H1 (cell line): Measurements from ENCODE around the gene PAPSS2. TPM values are rescaled to one million over a fixed set of nuclear protein-coding genes. Genes with fewer than 3 reads are reported as not detected.

ENCODE experiments used
- CTCF ChIA-PET: fragments of 300-600 bp; sonication (Branson Sonifier 250); formaldehyde crosslinking; loops from one replicate; lab custom pipeline; 2021; ENCODE audit not compliant: partially characterized antibody; lab: Charles Lee
- POLR2A ChIA-PET: fragments of 300-600 bp; sonication (Branson Sonifier 250); formaldehyde crosslinking; loops from one replicate; lab custom pipeline; 2021; ENCODE audit warnings: inconsistent platforms; ENCODE audit not compliant: partially characterized antibody; lab: Charles Lee
- DNase-seq, 2 experiments: peaks; one replicate each; pipeline versions ENCODE4 v3.0.0 to v3.0.0-alpha.2; 2010 to 2022; ENCODE audit warnings: low spot score in 2 of 2, low read depth in 1 of 2, mixed read lengths in 1 of 2
- FAIRE-seq: peaks from 2 replicates; lab custom pipeline; 2011; peaks lifted over from hg19 to GRCh38; lab: Jason Lieb, UNC
- H2AFZ ChIP-seq: 2 replicates; pipeline ENCODE4 v1.8.1; 2012; ENCODE audit warnings: low read length, inconsistent platforms
- H2AK5ac ChIP-seq: 2 replicates; pipeline ENCODE4 v1.6.1; 2013; ENCODE audit warnings: low read depth, low read length
- H2BK120ac ChIP-seq: replicated peaks from 2 replicates; pipeline ENCODE3; 2013; ENCODE audit warnings: low read depth, low read length, inconsistent platforms
- H2BK12ac ChIP-seq: 2 replicates; pipeline ENCODE4 v1.6.1; 2013; ENCODE audit warnings: low read depth, low read length
- H2BK15ac ChIP-seq: 2 replicates; pipeline ENCODE4 v1.6.1; 2013; ENCODE audit warnings: low read length
- H2BK20ac ChIP-seq: 2 replicates; pipeline ENCODE4 v1.6.1; 2013; ENCODE audit warnings: low read length
- H2BK5ac ChIP-seq: 2 replicates; pipeline ENCODE4 v1.6.1; 2013; ENCODE audit warnings: low read depth, low read length
- H3K14ac ChIP-seq: 2 replicates; pipeline ENCODE4 v1.6.1; 2013; ENCODE audit warnings: inconsistent platforms; ENCODE audit not compliant: insufficient read length
- H3K18ac ChIP-seq: 2 replicates; pipeline ENCODE4 v1.6.1; 2013; ENCODE audit warnings: low read length; ENCODE audit errors: extremely low read depth
- H3K23ac ChIP-seq: 2 replicates; pipeline ENCODE4 v1.6.1; 2013; ENCODE audit warnings: inconsistent platforms; ENCODE audit not compliant: insufficient read length
- H3K23me2 ChIP-seq: 2 replicates; pipeline ENCODE4 v1.6.1; 2013; ENCODE audit warnings: low read depth, low read length
- H3K27ac ChIP-seq: 2 replicates; pipeline ENCODE4 v1.6.1; 2011; ENCODE audit warnings: low read depth, low read length, inconsistent platforms
- H3K27me3 ChIP-seq, 4 experiments: replicated peaks in 1 of 4; 1 replicate in 1 of 4; 2 replicates in 3 of 4; pipeline versions ENCODE4 v1.6.1 to v1.8.1; 2011 to 2013; ENCODE audit warnings: low read length in 3 of 4, mild to moderate bottlenecking in 3 of 4, inconsistent platforms in 2 of 4, mixed read lengths in 2 of 4, moderate library complexity in 1 of 4; ENCODE audit not compliant: control insufficient read depth in 3 of 4, insufficient read depth in 3 of 4; ENCODE audit errors: extremely low read depth in 1 of 4
- H3K36me3 ChIP-seq, 4 experiments: 2 replicates each; pipeline versions ENCODE4 v1.6.1 to v1.8.1; 2011 to 2013; ENCODE audit warnings: mild to moderate bottlenecking in 4 of 4, low read length in 3 of 4, moderate library complexity in 2 of 4, control low read depth in 1 of 4, inconsistent platforms in 1 of 4; ENCODE audit not compliant: insufficient read depth in 4 of 4, control insufficient read depth in 2 of 4
- H3K4ac ChIP-seq: replicated peaks from 2 replicates; pipeline ENCODE3; 2013; ENCODE audit warnings: low read length, low read depth, mixed read lengths, inconsistent platforms; ENCODE audit not compliant: insufficient read length
- H3K4me1 ChIP-seq, 4 experiments: replicated peaks in 1 of 4; 1 replicate in 1 of 4; 2 replicates in 3 of 4; pipeline versions ENCODE4 v1.6.1 to v1.8.1; 2011 to 2013; ENCODE audit warnings: low read length in 3 of 4, inconsistent platforms in 2 of 4, mixed read lengths in 1 of 4; ENCODE audit not compliant: insufficient read depth in 4 of 4, control insufficient read depth in 3 of 4
- H3K4me2 ChIP-seq, 2 experiments: 2 replicates each; pipeline versions ENCODE4 v1.6.1 to v1.8.1; 2011 to 2013; ENCODE audit warnings: low read depth in 2 of 2, low read length in 2 of 2, control low read depth in 1 of 2, inconsistent platforms in 1 of 2, mild to moderate bottlenecking in 1 of 2; ENCODE audit not compliant: insufficient read depth in 1 of 2
- H3K4me3 ChIP-seq, 4 experiments: fragments of 200-600, 300-600 bp in 1 of 4; sonication (generic), shearing (Covaris generic), sonication (Bioruptor Twin) in 1 of 4; 2 replicates each; pipeline versions ENCODE4 v1.5.1 to v1.8.1; 2011 to 2016; ENCODE audit warnings: low read length in 4 of 4, low read depth in 3 of 4, control low read depth in 2 of 4, inconsistent platforms in 2 of 4, mild to moderate bottlenecking in 2 of 4, mixed read lengths in 1 of 4, moderate library complexity in 1 of 4; ENCODE audit not compliant: insufficient read depth in 2 of 4; ENCODE audit errors: extremely low read depth in 1 of 4
- H3K56ac ChIP-seq: replicated peaks from 2 replicates; pipeline ENCODE3; 2013; ENCODE audit warnings: low read depth, mild to moderate bottlenecking, mixed read lengths, low read length, inconsistent platforms; ENCODE audit not compliant: insufficient read length
- H3K79me1 ChIP-seq: 2 replicates; pipeline ENCODE4 v1.6.1; 2013; ENCODE audit warnings: low read depth, low read length, control low read depth
- H3K79me2 ChIP-seq, 2 experiments: 2 replicates each; pipeline versions ENCODE4 v1.6.1 to v1.8.1; 2012 to 2013; ENCODE audit warnings: low read length in 2 of 2, mild to moderate bottlenecking in 2 of 2, inconsistent platforms in 1 of 2; ENCODE audit not compliant: insufficient read depth in 2 of 2, control insufficient read depth in 1 of 2
- H3K9ac ChIP-seq, 4 experiments: replicated peaks in 1 of 4; 1 replicate in 1 of 4; 2 replicates in 3 of 4; pipeline versions ENCODE4 v1.6.1 to v1.8.1; 2011 to 2013; ENCODE audit warnings: low read depth in 3 of 4, low read length in 3 of 4, control low read depth in 2 of 4, mild to moderate bottlenecking in 2 of 4, moderate library complexity in 2 of 4, inconsistent platforms in 1 of 4; ENCODE audit errors: extremely low read depth in 1 of 4
- H3K9me3 ChIP-seq, 2 experiments: 2 replicates each; pipeline versions ENCODE4 v1.6.1 to v1.8.1; 2012 to 2013; ENCODE audit warnings: mild to moderate bottlenecking in 2 of 2, moderate library complexity in 2 of 2, control low read depth in 1 of 2, inconsistent platforms in 1 of 2, low read depth in 1 of 2, low read length in 1 of 2, mixed read lengths in 1 of 2; ENCODE audit not compliant: insufficient read depth in 2 of 2
- H4K20me1 ChIP-seq, 2 experiments: replicated peaks in 1 of 2; 2 replicates each; pipeline versions ENCODE3 to v1.8.1; 2011 to 2013; ENCODE audit warnings: inconsistent platforms in 2 of 2, low read length in 2 of 2, mild to moderate bottlenecking in 1 of 2; ENCODE audit not compliant: insufficient read depth in 2 of 2, control insufficient read depth in 1 of 2
- H4K5ac ChIP-seq: 2 replicates; pipeline ENCODE4 v1.6.1; 2013; ENCODE audit warnings: low read length, low read depth, mixed read lengths, inconsistent platforms; ENCODE audit not compliant: insufficient read length
- H4K8ac ChIP-seq: 2 replicates; pipeline ENCODE4 v1.8.0; 2013; ENCODE audit warnings: mild to moderate bottlenecking, moderate library complexity, low read length, inconsistent platforms; ENCODE audit not compliant: insufficient read depth; ENCODE audit errors: extremely low read depth
- H4K91ac ChIP-seq: replicated peaks from 2 replicates; pipeline ENCODE3; 2013; ENCODE audit warnings: low read length, mixed read lengths, inconsistent platforms; ENCODE audit not compliant: insufficient read length
- FOSL1 ChIP-seq: IDR thresholded peaks from 2 replicates; pipeline ENCODE4 v1.6.1; 2011; ENCODE audit warnings: mild to moderate bottlenecking, low read depth, low read length, moderate library complexity; ENCODE audit not compliant: insufficient read depth
- POLR2A ChIP-seq, 2 experiments: IDR thresholded peaks; 1 replicate in 1 of 2; 2 replicates in 1 of 2; pipeline ENCODE4 v1.6.1; 2011; ENCODE audit warnings: low read depth in 2 of 2, low read length in 2 of 2, mild to moderate bottlenecking in 2 of 2; ENCODE audit errors: control extremely low read depth in 1 of 2
- TAF1 ChIP-seq: IDR thresholded peaks from 2 replicates; pipeline ENCODE4 v1.6.1; 2011; ENCODE audit warnings: mild to moderate bottlenecking, low read depth, low read length
- TBP ChIP-seq: IDR thresholded peaks from 2 replicates; pipeline ENCODE4 v1.6.1; 2011; ENCODE audit warnings: low read depth, low read length, improper control_type of control experiment
- WGBS, 2 experiments: shearing (Covaris generic) in 1 of 2; methylation state at CpG; one replicate each; pipeline versions ENCODE4 v1.1.6 to v1.1.7; 2013 to 2015; ENCODE audit warnings: low lambda C conversion rate in 2 of 2, mixed read lengths in 2 of 2, inconsistent platforms in 1 of 2, low coverage in 1 of 2, missing lambda C conversion rate in 1 of 2; ENCODE audit not compliant: insufficient replicate concordance in 2 of 2, insufficient coverage in 1 of 2, insufficient read length in 1 of 2; ENCODE audit errors: extremely low coverage in 1 of 2, missing lambda C conversion rate in 1 of 2; 5-methylcytosine and 5-hydroxymethylcytosine counted together
- polyA plus RNA-seq, 7 experiments: library from polyadenylated mRNA; depleted of rRNA in 3 of 7; stranded (reverse) in 5 of 7; unstranded in 2 of 7; fragments of >200 nt in 5 of 7; fragments of 200-250 nt in 2 of 7; gene quantifications; 1 replicate in 5 of 7; 2 replicates in 1 of 7; 4 replicates in 1 of 7; pipeline versions ENCODE4 v1.2.1 to v1.2.3, GENCODE V29; 2011 to 2013; ENCODE audit warnings: missing spikeins in 2 of 7, mixed read lengths in 2 of 7
- total RNA-seq: library from RNA; stranded (reverse); fragmentation: NEBNext Ultra II Directional; extraction: Animal tissue kit (Norgen Biotek cat#: 25700); gene quantifications from 2 replicates; pipeline ENCODE4 v1.2.1, GENCODE V29; 2021

PAPSS2 gene
- total and polyA plus RNA-seq, 2 of the 8 experiments (the other 6 are each of a cell fraction or from before 2014, with no cell fraction given) = 7.6 to 20.2 TPM

- no peak overlapping the region for H3K18ac ChIP-seq
- H4K8ac ChIP-seq = no peak overlapping the region
- no peaks in the 10 kb centered on the region for H3K79me1 ChIP-seq
- H2AK5ac ChIP-seq = no peak overlapping the region
- H3K9ac ChIP-seq = no peak overlapping the region
- no peak for FAIRE-seq
- no peak for TF ChIP-seq FOSL1
- no peak for TF ChIP-seq POLR2A (IDR thresholded peaks at IDR 0.05; ENCODE audit: control extremely low read depth in 1 of 2, low read depth in 2 of 2, low read length in 2 of 2)
- no peak for TF ChIP-seq TAF1
- no peak for TF ChIP-seq TBP
- TF ChIP-seq, all 59 proteins: peak for 0
- no peak overlapping the region for H3K4me2 ChIP-seq
- ChIA-PET CTCF (interaction anchor here (1.2 to 1.4 kb wide), 2 partner anchors 9 to 22 kb away, joined by 3 to 4 read pairs; no protein-coding TSS in a partner anchor), POLR2A (no interaction called here)
- no peaks in the 10 kb centered on the region for H4K20me1 ChIP-seq
- no peak overlapping the region for H2BK5ac ChIP-seq
- no peak overlapping the region for H3K56ac ChIP-seq
- no peak overlapping the region for H4K91ac ChIP-seq
- H3K4me1 ChIP-seq = no peaks in the 10 kb centered on the region
- 91% methylated on average over 4 of the region's 4 CpGs; no CpG with 5 or more reads in 1 of the 2 experiments for WGBS, 2 experiments
- H2AFZ ChIP-seq = no peak overlapping the region
- DNase-seq = no peak
- H3K79me2 ChIP-seq = no peaks in the 10 kb centered on the region
- no peak overlapping the region for H2BK12ac ChIP-seq
- no peaks in the 10 kb centered on the region for H3K27me3 ChIP-seq
- H3K27ac ChIP-seq = no peak overlapping the region
- no peak overlapping the region for H2BK15ac ChIP-seq
- peaks cover 0 to 7% (median 0%) of the 10 kb centered on the region in 4 experiments; a peak in 3 of 8 replicates for H3K36me3 ChIP-seq
- H3K4ac ChIP-seq = no peak overlapping the region
- H3K23me2 ChIP-seq = no peaks in the 10 kb centered on the region
- H2BK20ac ChIP-seq = no peak overlapping the region
- H3K9me3 ChIP-seq = no peaks in the 10 kb centered on the region
- no peak overlapping the region for H2BK120ac ChIP-seq
- H3K4me3 ChIP-seq = no peak overlapping the region
- H4K5ac ChIP-seq = no peak overlapping the region
- H3K23ac ChIP-seq = no peak overlapping the region
- no peak overlapping the region for H3K14ac ChIP-seq
Observed at GRCh38 chr10:87706731-87707130, 47.1 kb downstream of the PAPSS2 start.
